Mucosa of rectum (tissue), 2 donors: ENCODE data around the gene FGF22.
A peak's percentile ranks its signal among the peaks of the same experiment; 100 is the strongest.

Source experiments
- H3K27ac ChIP-seq, 2 donors: one replicate each; pipeline ENCODE4 v1.7.0; 2013; ENCODE audit warnings: inconsistent platforms in 2 of 2, low read depth in 2 of 2, low read length in 2 of 2
- H3K27me3 ChIP-seq, 2 donors: one replicate each; pipeline ENCODE4 v1.7.0; 2013; ENCODE audit warnings: low read length in 2 of 2; ENCODE audit not compliant: control insufficient read depth in 2 of 2, insufficient read depth in 2 of 2
- H3K36me3 ChIP-seq, 2 donors: one replicate each; pipeline ENCODE4 v1.7.0; 2013; ENCODE audit warnings: low read length in 2 of 2; ENCODE audit not compliant: control insufficient read depth in 2 of 2, insufficient read depth in 2 of 2
- H3K4me1 ChIP-seq, 2 donors: one replicate each; pipeline ENCODE4 v1.7.0; 2013; ENCODE audit warnings: low read length in 2 of 2, mild to moderate bottlenecking in 1 of 2; ENCODE audit not compliant: control insufficient read depth in 2 of 2, insufficient read depth in 2 of 2
- H3K4me3 ChIP-seq, 2 donors: one replicate each; pipeline ENCODE4 v1.7.0; 2013; ENCODE audit warnings: low read length in 2 of 2
- H3K9ac ChIP-seq, 2 donors: one replicate each; pipeline ENCODE4 v1.7.0; 2013; ENCODE audit warnings: low read length in 2 of 2, low read depth in 1 of 2, mild to moderate bottlenecking in 1 of 2
- H3K9me3 ChIP-seq, 2 donors: one replicate each; pipeline ENCODE4 v1.7.0; 2013; ENCODE audit warnings: low read length in 2 of 2; ENCODE audit not compliant: control insufficient read depth in 2 of 2
- donor health status: healthy.
- donor health status: Normal muscosa, but diverticular disease.

FGF22 gene

GRCh38 chr19:639253-640160, at the start of gene FGF22:
Gene FGF22, plus strand, starts transcription at chr19:639879. Its CDS starts 47 bp downstream, at chr19:639926.
- Histone ChIP-seq H3K4me3 (peak within 1 kb of the TSS; percentile 60 to 75), H3K9me3 (no peaks in the 10 kb centered on the region), H3K4me1 (peaks cover 5 to 6% of the 10 kb centered on the region in 2 donors), H3K27ac (no peak within 1 kb of the TSS), H3K9ac (no peak within 1 kb of the TSS), H3K36me3 (no peaks in the 10 kb centered on the region), H3K27me3 (no peaks in the 10 kb centered on the region)

GRCh38 chr19:590396-590745, 49.3 kb upstream of the FGF22 start:
- Histone ChIP-seq H3K4me3 (no peak overlapping the region), H3K4me1 (peaks cover 4 to 8% of the 10 kb centered on the region in 2 donors), H3K27me3 (peaks cover 16 to 32% of the 10 kb centered on the region in 2 donors)

GRCh38 chr19:590750-591098, 49.0 kb upstream of the FGF22 start:
- no peak overlapping the region for H3K27ac ChIP-seq
- peaks cover 16 to 32% of the 10 kb centered on the region in 2 donors for H3K27me3 ChIP-seq
- H3K36me3 ChIP-seq: no peaks in the 10 kb centered on the region

More at GRCh38 chr19:590396-590745, 49.3 kb upstream of the FGF22 start:
- H3K36me3 ChIP-seq: no peaks in the 10 kb centered on the region
- H3K9ac ChIP-seq: no peak overlapping the region
- no peaks in the 10 kb centered on the region for H3K9me3 ChIP-seq
- H3K27ac ChIP-seq: no peak overlapping the region

GRCh38 chr19:591099-591958, 48.4 kb upstream of the FGF22 start:
- Histone ChIP-seq H3K9ac (no peak overlapping the region), H3K27ac (no peak overlapping the region), H3K9me3 (no peaks in the 10 kb centered on the region), H3K4me1 (peaks cover 4 to 8% of the 10 kb centered on the region in 2 donors), H3K27me3 (peaks cover 16 to 32% of the 10 kb centered on the region in 2 donors), H3K4me3 (no peak overlapping the region), H3K36me3 (no peaks in the 10 kb centered on the region)

More at GRCh38 chr19:590750-591098, 49.0 kb upstream of the FGF22 start:
- H3K9me3 ChIP-seq: no peaks in the 10 kb centered on the region
- H3K4me3 ChIP-seq: no peak overlapping the region
- H3K4me1 ChIP-seq: peaks cover 4 to 8% of the 10 kb centered on the region in 2 donors
- H3K9ac ChIP-seq: no peak overlapping the region

GRCh38 chr19:592101-592500, 47.6 kb upstream of the FGF22 start:
- no peak overlapping the region for H3K9ac ChIP-seq
- no peak overlapping the region for H3K27ac ChIP-seq
- H3K9me3 ChIP-seq: no peaks in the 10 kb centered on the region
- peaks cover 4 to 8% of the 10 kb centered on the region in 2 donors for H3K4me1 ChIP-seq
- no peak overlapping the region for H3K4me3 ChIP-seq
- H3K36me3 ChIP-seq: no peaks in the 10 kb centered on the region
- peaks cover 16 to 32% of the 10 kb centered on the region in 2 donors for H3K27me3 ChIP-seq

- peaks cover 13 to 29% of the 10 kb centered on the region in 2 donors for H3K27me3 ChIP-seq
- no peak overlapping the region for H3K9ac ChIP-seq
- H3K4me3 ChIP-seq: no peak overlapping the region
- H3K27ac ChIP-seq: no peak overlapping the region
- H3K4me1 ChIP-seq: peaks cover 2 to 6% of the 10 kb centered on the region in 2 donors
- H3K9me3 ChIP-seq: no peaks in the 10 kb centered on the region
- H3K36me3 ChIP-seq: no peaks in the 10 kb centered on the region
These were observed 46.6 kb upstream of the FGF22 start for GRCh38 chr19:593055-593454.

- Histone ChIP-seq H3K4me1 (peaks cover 0 to 5% of the 10 kb centered on the region in 2 donors), H3K4me3 (no peak overlapping the region), H3K27me3 (peaks cover 10 to 25% of the 10 kb centered on the region in 2 donors), H3K36me3 (no peaks in the 10 kb centered on the region), H3K9ac (no peak overlapping the region), H3K9me3 (no peaks in the 10 kb centered on the region), H3K27ac (no peak overlapping the region)
These were observed 46.2 kb upstream of the FGF22 start for GRCh38 chr19:593505-593904.

- Histone ChIP-seq H3K9ac (no peak overlapping the region), H3K27ac (no peak overlapping the region), H3K9me3 (no peaks in the 10 kb centered on the region), H3K27me3 (peaks cover 2 to 16% of the 10 kb centered on the region in 2 donors), H3K4me3 (no peak overlapping the region), H3K4me1 (no peaks in the 10 kb centered on the region), H3K36me3 (no peaks in the 10 kb centered on the region)
These were observed 45.3 kb upstream of the FGF22 start for GRCh38 chr19:594265-594870.

GRCh38 chr19:595326-596262, 44.1 kb upstream of the FGF22 start:
- no peak overlapping the region for H3K27ac ChIP-seq
- H3K9ac ChIP-seq: no peak overlapping the region
- no peaks in the 10 kb centered on the region for H3K4me1 ChIP-seq
- H3K27me3 ChIP-seq: peaks cover 1 to 15% of the 10 kb centered on the region in 2 donors
- H3K9me3 ChIP-seq: no peaks in the 10 kb centered on the region
- H3K36me3 ChIP-seq: no peaks in the 10 kb centered on the region
- H3K4me3 ChIP-seq: no peak overlapping the region
